Gastroesophageal sphincter (tissue), 4 donors: ENCODE measurements around the gene TSPAN11. TPM values are rescaled to one million over a fixed set of nuclear protein-coding genes. Genes with fewer than 3 reads are reported as not detected.

Experiments used
- ATAC-seq: fragments of 150-250 bp; one replicate; pipeline ENCODE4 v1.9.1; 2016; ENCODE audit warnings: mild to moderate bottlenecking, moderate library complexity
- H3K27ac ChIP-seq, 4 donors: fragments of 200-600 bp; sonication (generic) in 3 of 4; 1 replicate in 3 of 4; 2 replicates in 1 of 4; pipeline ENCODE4 v1.5.1; 2016 to 2019
- H3K27me3 ChIP-seq: fragments of 200-600 bp; sonication (generic); one replicate; pipeline ENCODE4 v1.5.1; 2019
- H3K36me3 ChIP-seq, 2 donors: fragments of 200-600 bp; sonication (generic); one replicate each; pipeline ENCODE4 v1.5.1; 2019; ENCODE audit warnings: control low read depth in 1 of 2
- H3K4me1 ChIP-seq, 3 donors: fragments of 200-600 bp; sonication (generic); 1 replicate in 2 of 3; 2 replicates in 1 of 3; pipeline ENCODE4 v1.5.1; 2016 to 2019; ENCODE audit warnings: control low read depth in 2 of 3
- H3K4me3 ChIP-seq, 2 donors: fragments of 200-600 bp; sonication (generic); one replicate each; pipeline ENCODE4 v1.5.1; 2019; ENCODE audit warnings: mild to moderate bottlenecking in 1 of 2, moderate library complexity in 1 of 2
- H3K9me3 ChIP-seq, 3 donors: fragments of 200-600 bp; sonication (generic); one replicate each; pipeline ENCODE4 v1.5.1; 2017 to 2019; ENCODE audit warnings: control low read depth in 2 of 3
- CTCF ChIP-seq, 4 experiments: fragments of 200-600 bp in 2 of 4; fragments of 450-650 bp in 2 of 4; sonication (generic) in 1 of 4; IDR thresholded peaks; one replicate each; pipeline ENCODE4 v1.5.1; 2017 to 2019; ENCODE audit warnings: antibody characterized with exemption in 4 of 4, mild to moderate bottlenecking in 2 of 4, moderate library complexity in 2 of 4
- EP300 ChIP-seq: sonication (generic); formaldehyde crosslinking; IDR thresholded peaks from one replicate; pipeline ENCODE4 v1.6.1; 2017; ENCODE audit warnings: antibody characterized with exemption, mild to moderate bottlenecking
- POLR2A ChIP-seq, 2 donors: fragments of 450-650 bp; IDR thresholded peaks; one replicate each; pipeline ENCODE4 v1.6.1; 2017; ENCODE audit warnings: antibody characterized with exemption in 2 of 2, mild to moderate bottlenecking in 2 of 2, moderate library complexity in 1 of 2
- POLR2AphosphoS5 ChIP-seq: sonication (generic); formaldehyde crosslinking; IDR thresholded peaks from one replicate; pipeline ENCODE4 v1.6.1; 2017; ENCODE audit warnings: antibody characterized with exemption
- WGBS, 2 donors: methylation state at CpG; one replicate each; pipeline ENCODE4 v1.1.5; 2018; ENCODE audit warnings: low coverage in 1 of 2; 5-methylcytosine and 5-hydroxymethylcytosine counted together
- total RNA-seq, 4 donors: library from RNA; depleted of rRNA; stranded (reverse); fragments of >200 nt; gene quantifications; one replicate each; pipeline ENCODE4 v1.1.0, GENCODE V29; 2016

The TSPAN11 gene
- total RNA-seq, 4 donors from 2014 or later: 4.8 to 15.9 (median 6.5) TPM

DNA sequence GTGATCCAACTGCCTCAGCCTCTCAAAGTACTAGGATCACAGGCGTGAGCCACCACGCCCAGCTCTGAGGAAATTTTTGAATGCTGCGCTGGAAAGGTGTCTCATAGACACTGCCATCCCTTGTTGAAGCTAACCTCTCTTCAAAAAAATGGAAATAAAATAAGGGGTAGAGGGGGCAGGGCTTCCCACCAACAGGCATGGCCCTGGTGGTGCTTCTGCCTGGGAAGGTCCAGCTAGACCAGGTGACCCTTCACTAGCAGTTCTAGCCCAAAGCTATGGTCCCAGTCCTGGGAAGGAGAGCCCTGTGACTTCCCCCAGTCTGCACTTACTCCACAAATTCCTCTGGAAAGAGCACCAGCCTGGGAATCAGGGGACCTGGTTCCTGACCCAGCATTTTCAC, 45.7 kb upstream of the TSPAN11 start:
- TF ChIP-seq EP300: no peak
- TF ChIP-seq CTCF (IDR thresholded peaks at IDR 0.05): no peak
- no peak for TF ChIP-seq POLR2A (IDR thresholded peaks at IDR 0.05)
- no peak for TF ChIP-seq POLR2AphosphoS5
- Histone ChIP-seq H3K36me3 (no peaks in the 10 kb centered on the region), H3K4me3 (no peak overlapping the region), H3K9me3 (peaks cover 0 to 6% (median 0%) of the 10 kb centered on the region in 3 donors), H3K27ac (no peak overlapping the region), H3K4me1 (no peaks in the 10 kb centered on the region), H3K27me3 (peaks cover 4% of the 10 kb centered on the region)
- WGBS, 2 donors: no CpG with 5 or more reads among the region's 3 CpGs
- ATAC-seq: no peak

DNA sequence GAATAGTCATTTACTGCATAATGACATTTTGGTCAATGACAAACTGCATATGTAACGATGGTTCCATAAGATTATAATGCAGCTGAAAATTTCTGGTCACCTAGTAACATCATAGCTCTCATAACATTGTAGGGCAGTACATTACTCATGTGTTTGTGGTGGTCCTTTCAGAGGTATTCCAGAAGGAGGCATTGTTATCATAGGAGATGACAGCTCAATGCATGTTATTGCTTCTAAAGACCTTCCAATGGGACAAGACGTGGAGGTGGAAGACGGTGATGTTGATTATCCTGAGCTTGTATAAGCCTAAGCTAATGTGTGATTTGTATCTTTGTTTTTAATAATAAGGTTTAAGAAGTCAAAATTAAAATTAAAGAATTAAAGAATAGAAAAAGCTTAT, 43.8 kb upstream of the TSPAN11 start:
- Histone ChIP-seq H3K27me3 (no peaks in the 10 kb centered on the region), H3K9me3 (peaks cover 0 to 25% (median 0%) of the 10 kb centered on the region in 3 donors), H3K36me3 (no peaks in the 10 kb centered on the region), H3K27ac (no peak overlapping the region), H3K4me1 (no peaks in the 10 kb centered on the region), H3K4me3 (no peak overlapping the region)
- TF ChIP-seq CTCF (IDR thresholded peaks at IDR 0.05): no peak
- TF ChIP-seq EP300: no peak
- no peak for TF ChIP-seq POLR2A (IDR thresholded peaks at IDR 0.05)
- TF ChIP-seq POLR2AphosphoS5: no peak
- WGBS, 2 donors: 59 to 68% methylated on average over 3 of the region's 3 CpGs
- ATAC-seq: no peak

- WGBS, 2 donors: 91 to 100% methylated on average over 1 to 2 of the region's 2 CpGs
Observed at GRCh38 chr12:30884799-30885198, 41.7 kb upstream of the TSPAN11 start.

DNA sequence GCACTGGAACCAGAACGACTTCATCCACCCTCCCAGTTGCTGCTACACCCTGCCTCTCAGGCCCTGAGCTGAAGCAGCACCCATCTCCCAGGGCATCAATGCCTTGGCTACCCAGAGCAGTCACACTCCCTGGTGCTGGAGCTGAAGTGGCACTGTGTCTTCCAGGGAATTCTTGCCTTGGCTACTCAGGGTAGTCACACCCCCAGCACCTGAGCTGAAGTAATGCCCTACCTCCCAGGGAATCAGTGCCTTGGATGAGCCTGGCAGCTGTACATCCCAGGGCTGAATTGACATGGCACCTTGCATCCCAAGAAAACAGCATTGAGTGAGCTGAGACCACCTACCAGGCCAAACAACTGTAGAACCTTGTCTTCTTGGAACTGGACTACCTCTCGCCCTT, 41.2 kb upstream of the TSPAN11 start:
- no peaks in the 10 kb centered on the region for H3K27me3 ChIP-seq
- no peaks in the 10 kb centered on the region for H3K36me3 ChIP-seq
- H3K4me1 ChIP-seq: no peaks in the 10 kb centered on the region
- ATAC-seq: no peak
- no peak for TF ChIP-seq EP300
- no peak for TF ChIP-seq CTCF (IDR thresholded peaks at IDR 0.05)
- no peak for TF ChIP-seq POLR2AphosphoS5
- no peak for TF ChIP-seq POLR2A (IDR thresholded peaks at IDR 0.05)
- 75% methylated on average over 1 of the region's 2 CpGs; no CpG with 5 or more reads in 1 of the 2 donors for WGBS, 2 donors
- no peak overlapping the region for H3K27ac ChIP-seq
- H3K4me3 ChIP-seq: no peak overlapping the region
- H3K9me3 ChIP-seq: peaks cover 0 to 45% (median 0%) of the 10 kb centered on the region in 3 donors

More at GRCh38 chr12:30884799-30885198, 41.7 kb upstream of the TSPAN11 start:
- H3K9me3 ChIP-seq: peaks cover 0 to 39% (median 0%) of the 10 kb centered on the region in 3 donors
- H3K36me3 ChIP-seq: no peaks in the 10 kb centered on the region
- H3K27me3 ChIP-seq: no peaks in the 10 kb centered on the region
- ATAC-seq: no peak
- H3K4me1 ChIP-seq: no peaks in the 10 kb centered on the region
- TF ChIP-seq POLR2AphosphoS5: no peak
- no peak for TF ChIP-seq CTCF (IDR thresholded peaks at IDR 0.05)
- no peak for TF ChIP-seq EP300
- no peak for TF ChIP-seq POLR2A (IDR thresholded peaks at IDR 0.05)
- H3K4me3 ChIP-seq: no peak overlapping the region
- no peak overlapping the region for H3K27ac ChIP-seq

DNA sequence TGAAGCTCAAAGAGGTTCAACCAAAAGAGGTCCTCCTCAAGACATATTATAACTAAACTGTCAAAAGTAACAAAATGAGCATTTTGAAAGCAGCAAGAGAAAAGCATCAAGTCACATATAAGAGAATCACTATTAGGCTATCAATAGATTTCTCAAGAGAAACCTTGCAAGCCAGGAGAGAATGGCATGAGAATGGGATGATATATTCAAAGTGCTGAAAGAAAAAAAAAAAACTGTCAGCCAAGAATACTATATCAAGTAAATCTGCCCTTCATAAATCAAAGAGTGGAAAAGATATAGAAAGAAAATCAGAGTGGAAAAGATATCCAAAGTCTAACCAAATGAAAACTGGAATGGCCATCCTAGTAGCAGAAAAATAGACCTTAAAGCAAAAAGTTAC, 39.3 kb upstream of the TSPAN11 start:
- H3K4me1 ChIP-seq: no peaks in the 10 kb centered on the region
- no peak for ATAC-seq
- H3K36me3 ChIP-seq: no peaks in the 10 kb centered on the region
- H3K27ac ChIP-seq: no peak overlapping the region
- H3K9me3 ChIP-seq: peaks cover 0 to 50% (median 0%) of the 10 kb centered on the region in 3 donors
- TF ChIP-seq POLR2AphosphoS5: no peak
- TF ChIP-seq CTCF (IDR thresholded peaks at IDR 0.05): no peak
- TF ChIP-seq POLR2A (IDR thresholded peaks at IDR 0.05): no peak
- no peak for TF ChIP-seq EP300
- no peak overlapping the region for H3K4me3 ChIP-seq
- H3K27me3 ChIP-seq: no peaks in the 10 kb centered on the region
